Trophoblast cell (in vitro differentiated cells and primary cell): ENCODE data around the gene TCF20.

Experiments used
- DNase-seq, 2 donors: peaks; one replicate each; pipeline ENCODE4 v3.0.0-alpha.2; 2016
- H2AFZ ChIP-seq: 2 replicates; pipeline ENCODE4 v1.6.1; 2013; ENCODE audit warnings: low read length, moderate library complexity, mild to moderate bottlenecking; ENCODE audit not compliant: insufficient read depth, poor library complexity
- H2AK5ac ChIP-seq: 2 replicates; pipeline ENCODE4 v1.6.1; 2013; ENCODE audit warnings: mild to moderate bottlenecking, low read length
- H2BK120ac ChIP-seq: 2 replicates; pipeline ENCODE4 v1.6.1; 2013; ENCODE audit warnings: low read length, mild to moderate bottlenecking, moderate library complexity; ENCODE audit not compliant: insufficient read depth, poor library complexity
- H2BK12ac ChIP-seq: 2 replicates; pipeline ENCODE4 v1.6.1; 2013; ENCODE audit warnings: mild to moderate bottlenecking, low read length, moderate library complexity
- H2BK5ac ChIP-seq: 2 replicates; pipeline ENCODE4 v1.6.1; 2013; ENCODE audit warnings: low read length, low read depth, moderate library complexity, mild to moderate bottlenecking; ENCODE audit not compliant: poor library complexity
- H3K14ac ChIP-seq: 2 replicates; pipeline ENCODE4 v1.6.1; 2013; ENCODE audit warnings: mild to moderate bottlenecking, low read length
- H3K18ac ChIP-seq: 2 replicates; pipeline ENCODE4 v1.6.1; 2013; ENCODE audit warnings: mild to moderate bottlenecking, low read length
- H3K23ac ChIP-seq: 2 replicates; pipeline ENCODE4 v1.6.1; 2013; ENCODE audit warnings: low read length
- H3K27ac ChIP-seq: 2 replicates; pipeline ENCODE4 v1.5.1; 2013; ENCODE audit warnings: low read depth, mild to moderate bottlenecking, inconsistent platforms, low read length, moderate library complexity
- H3K27me3 ChIP-seq: 2 replicates; pipeline ENCODE4 v1.6.1; 2013; ENCODE audit warnings: inconsistent platforms, mild to moderate bottlenecking, low read length, moderate library complexity; ENCODE audit not compliant: insufficient read depth
- H3K36me3 ChIP-seq, 2 experiments: 1 replicate in 1 of 2; 2 replicates in 1 of 2; pipeline ENCODE4 v1.6.1; 2013; ENCODE audit warnings: low read length in 2 of 2, mild to moderate bottlenecking in 2 of 2, moderate library complexity in 1 of 2; ENCODE audit not compliant: insufficient read depth in 2 of 2, control insufficient read depth in 1 of 2
- H3K4ac ChIP-seq: 2 replicates; pipeline ENCODE4 v1.6.1; 2013; ENCODE audit warnings: low read depth, mild to moderate bottlenecking, low read length, moderate library complexity
- H3K4me1 ChIP-seq, 2 experiments: 1 replicate in 1 of 2; 2 replicates in 1 of 2; pipeline ENCODE4 v1.6.1; 2013; ENCODE audit warnings: low read length in 2 of 2, mild to moderate bottlenecking in 2 of 2, moderate library complexity in 1 of 2; ENCODE audit not compliant: insufficient read depth in 2 of 2, control insufficient read depth in 1 of 2
- H3K4me2 ChIP-seq: 2 replicates; pipeline ENCODE4 v1.6.1; 2013; ENCODE audit warnings: inconsistent platforms, mild to moderate bottlenecking, low read length, moderate library complexity
- H3K4me3 ChIP-seq: 2 replicates; pipeline ENCODE4 v1.5.1; 2013; ENCODE audit warnings: mild to moderate bottlenecking, low read depth, low read length, inconsistent platforms
- H3K79me1 ChIP-seq: one replicate; pipeline ENCODE4 v1.6.1; 2013; ENCODE audit warnings: low read length
- H3K79me2 ChIP-seq: 2 replicates; pipeline ENCODE4 v1.6.1; 2013; ENCODE audit warnings: low read length, mild to moderate bottlenecking; ENCODE audit not compliant: control insufficient read depth, insufficient read depth, poor library complexity
- H3K9ac ChIP-seq: 2 replicates; pipeline ENCODE4 v1.6.1; 2013; ENCODE audit warnings: mild to moderate bottlenecking, low read length
- H3K9me3 ChIP-seq: 2 replicates; pipeline ENCODE4 v1.6.1; 2013; ENCODE audit warnings: low read depth, mild to moderate bottlenecking, control low read depth, inconsistent platforms, low read length; ENCODE audit not compliant: insufficient read depth
- H4K12ac ChIP-seq: 2 replicates; pipeline ENCODE4 v1.6.1; 2013; ENCODE audit warnings: low read depth, mild to moderate bottlenecking, low read length, moderate library complexity
- H4K8ac ChIP-seq: 2 replicates; pipeline ENCODE4 v1.6.1; 2013; ENCODE audit warnings: low read depth, mild to moderate bottlenecking, low read length, moderate library complexity
- H4K91ac ChIP-seq: one replicate; pipeline ENCODE4 v1.6.1; 2013; ENCODE audit warnings: low read depth, mild to moderate bottlenecking, low read length, moderate library complexity
- WGBS: extraction: QIAGEN DNeasy Blood & Tissue Kit; methylation state at CpG from one replicate; pipeline ENCODE4 v1.1.7; 2013; ENCODE audit warnings: missing lambda C conversion rate; ENCODE audit not compliant: insufficient read length, insufficient coverage; ENCODE audit errors: extremely low coverage; 5-methylcytosine and 5-hydroxymethylcytosine counted together

Gene TCF20

GRCh38 chr22:42288791-42289190 is 18.3 kb upstream of the TCF20 start:
- Histone ChIP-seq H2AK5ac (no peak overlapping the region), H4K8ac (no peak overlapping the region), H2BK120ac (no peak overlapping the region), H3K4me2 (no peak overlapping the region), H3K36me3 (no peaks in the 10 kb centered on the region), H4K12ac (no peak overlapping the region), H3K18ac (no peak overlapping the region), H3K27me3 (peaks cover 11% of the 10 kb centered on the region), H3K79me2 (no peaks in the 10 kb centered on the region), H3K27ac (no peak overlapping the region), H3K4me3 (no peak overlapping the region), H2BK5ac (no peak overlapping the region), H3K79me1 (no peaks in the 10 kb centered on the region), H3K23ac (no peak overlapping the region), H3K14ac (no peak overlapping the region), H3K9ac (no peak overlapping the region), H3K4me1 (peaks cover 5 to 9% of the 10 kb centered on the region in 2 experiments), H4K91ac (no peak overlapping the region), H2BK12ac (no peak overlapping the region), H3K4ac (no peak overlapping the region), H3K9me3 (peaks cover 2% of the 10 kb centered on the region), H2AFZ (no peak overlapping the region)
- WGBS = no CpG with 5 or more reads among the region's 5 CpGs
- no peak for DNase-seq

- Histone ChIP-seq H3K9me3 (peaks cover 3% of the 10 kb centered on the region), H3K79me2 (no peaks in the 10 kb centered on the region), H2AFZ (no peak overlapping the region), H3K79me1 (no peaks in the 10 kb centered on the region), H2AK5ac (no peak overlapping the region), H2BK5ac (no peak overlapping the region), H3K14ac (no peak overlapping the region), H3K18ac (no peak overlapping the region), H3K9ac (no peak overlapping the region), H4K91ac (no peak overlapping the region), H4K12ac (no peak overlapping the region), H3K27ac (no peak overlapping the region), H3K4me1 (peaks cover 3 to 10% of the 10 kb centered on the region in 2 experiments), H3K4me2 (no peak overlapping the region), H4K8ac (no peak overlapping the region), H3K4ac (no peak overlapping the region), H2BK120ac (no peak overlapping the region), H2BK12ac (no peak overlapping the region), H3K23ac (no peak overlapping the region), H3K36me3 (no peaks in the 10 kb centered on the region), H3K27me3 (peaks cover 24% of the 10 kb centered on the region), H3K4me3 (no peak overlapping the region)
- no peak for DNase-seq
- WGBS = no CpG with 5 or more reads among the region's 8 CpGs
These were observed 16.9 kb upstream of the TCF20 start for GRCh38 chr22:42287174-42287890.

GRCh38 chr22:42286205-42286604 is 15.8 kb upstream of the TCF20 start:
- Histone ChIP-seq H3K9me3 (peaks cover 3% of the 10 kb centered on the region), H3K9ac (no peak overlapping the region), H3K18ac (no peak overlapping the region), H4K91ac (no peak overlapping the region), H4K8ac (no peak overlapping the region), H2BK120ac (no peak overlapping the region), H3K4ac (no peak overlapping the region), H3K27ac (no peak overlapping the region), H3K36me3 (no peaks in the 10 kb centered on the region), H3K4me1 (peaks cover 0 to 8% of the 10 kb centered on the region in 2 experiments), H3K27me3 (peaks cover 24% of the 10 kb centered on the region), H3K79me2 (no peaks in the 10 kb centered on the region), H4K12ac (no peak overlapping the region), H2AK5ac (no peak overlapping the region), H3K79me1 (no peaks in the 10 kb centered on the region), H2AFZ (no peak overlapping the region), H3K4me3 (no peak overlapping the region), H3K14ac (no peak overlapping the region), H3K23ac (no peak overlapping the region), H3K4me2 (no peak overlapping the region), H2BK5ac (no peak overlapping the region), H2BK12ac (no peak overlapping the region)
- WGBS = no CpG with 5 or more reads among the region's 3 CpGs
- no peak for DNase-seq

- Histone ChIP-seq H3K9me3 (peaks cover 3% of the 10 kb centered on the region), H2AFZ (no peak overlapping the region), H3K4me1 (peaks cover 0 to 8% of the 10 kb centered on the region in 2 experiments), H3K23ac (no peak overlapping the region), H3K79me2 (no peaks in the 10 kb centered on the region), H3K4me2 (no peak overlapping the region), H2BK120ac (no peak overlapping the region), H4K91ac (no peak overlapping the region), H4K12ac (no peak overlapping the region), H3K4ac (no peak overlapping the region), H3K18ac (no peak overlapping the region), H2BK5ac (no peak overlapping the region), H3K9ac (no peak overlapping the region), H3K14ac (no peak overlapping the region), H3K4me3 (no peak overlapping the region), H3K79me1 (no peaks in the 10 kb centered on the region), H3K36me3 (no peaks in the 10 kb centered on the region), H4K8ac (no peak overlapping the region), H2AK5ac (no peak overlapping the region), H2BK12ac (no peak overlapping the region), H3K27me3 (peaks cover 24% of the 10 kb centered on the region), H3K27ac (no peak overlapping the region)
- WGBS = no CpG with 5 or more reads among the region's 5 CpGs
- no peak for DNase-seq
These were observed 15.2 kb upstream of the TCF20 start for GRCh38 chr22:42285604-42286003.
